ENCODE results near the gene EVPLL. TPM values are rescaled to one million over a fixed set of nuclear protein-coding genes. Genes with fewer than 3 reads are reported as not detected.

Gene EVPLL
- total and polyA plus RNA-seq, 2 experiments from 2014 or later: 0.18 to 0.42 TPM

DNA sequence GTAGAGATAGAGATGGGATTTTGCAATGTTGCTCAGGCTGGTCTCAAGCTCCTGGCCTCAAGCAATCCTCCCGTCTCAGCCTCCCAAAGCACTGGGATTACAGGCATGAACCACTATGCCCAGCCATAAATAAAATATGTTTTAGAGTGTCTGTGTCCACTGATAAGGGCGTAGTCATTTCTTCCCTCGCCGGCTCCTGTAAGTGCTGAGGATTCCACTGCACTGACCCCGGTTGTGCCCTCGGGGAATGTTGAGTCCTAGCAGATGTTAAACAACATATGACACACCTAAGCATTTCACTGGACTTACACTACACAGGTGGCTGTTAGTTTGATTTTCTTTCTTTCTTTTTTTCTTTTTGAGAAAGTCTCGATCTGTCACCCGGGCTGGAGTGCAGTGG is 8.6 kb upstream of the EVPLL start:
- no peaks in the 10 kb centered on the region for H3K36me3 Mint-ChIP-seq (ENCODE audit: low read depth)
- TF ChIP-seq, protein P1, sequence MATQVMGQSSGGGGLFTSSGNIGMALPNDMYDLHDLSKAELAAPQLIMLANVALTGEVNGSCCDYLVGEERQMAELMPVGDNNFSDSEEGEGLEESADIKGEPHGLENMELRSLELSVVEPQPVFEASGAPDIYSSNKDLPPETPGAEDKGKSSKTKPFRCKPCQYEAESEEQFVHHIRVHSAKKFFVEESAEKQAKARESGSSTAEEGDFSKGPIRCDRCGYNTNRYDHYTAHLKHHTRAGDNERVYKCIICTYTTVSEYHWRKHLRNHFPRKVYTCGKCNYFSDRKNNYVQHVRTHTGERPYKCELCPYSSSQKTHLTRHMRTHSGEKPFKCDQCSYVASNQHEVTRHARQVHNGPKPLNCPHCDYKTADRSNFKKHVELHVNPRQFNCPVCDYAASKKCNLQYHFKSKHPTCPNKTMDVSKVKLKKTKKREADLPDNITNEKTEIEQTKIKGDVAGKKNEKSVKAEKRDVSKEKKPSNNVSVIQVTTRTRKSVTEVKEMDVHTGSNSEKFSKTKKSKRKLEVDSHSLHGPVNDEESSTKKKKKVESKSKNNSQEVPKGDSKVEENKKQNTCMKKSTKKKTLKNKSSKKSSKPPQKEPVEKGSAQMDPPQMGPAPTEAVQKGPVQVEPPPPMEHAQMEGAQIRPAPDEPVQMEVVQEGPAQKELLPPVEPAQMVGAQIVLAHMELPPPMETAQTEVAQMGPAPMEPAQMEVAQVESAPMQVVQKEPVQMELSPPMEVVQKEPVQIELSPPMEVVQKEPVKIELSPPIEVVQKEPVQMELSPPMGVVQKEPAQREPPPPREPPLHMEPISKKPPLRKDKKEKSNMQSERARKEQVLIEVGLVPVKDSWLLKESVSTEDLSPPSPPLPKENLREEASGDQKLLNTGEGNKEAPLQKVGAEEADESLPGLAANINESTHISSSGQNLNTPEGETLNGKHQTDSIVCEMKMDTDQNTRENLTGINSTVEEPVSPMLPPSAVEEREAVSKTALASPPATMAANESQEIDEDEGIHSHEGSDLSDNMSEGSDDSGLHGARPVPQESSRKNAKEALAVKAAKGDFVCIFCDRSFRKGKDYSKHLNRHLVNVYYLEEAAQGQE (IDR thresholded peaks at IDR 0.05; ENCODE audit: unreplicated experiment): no peak
- TF ChIP-seq JUNB (IDR thresholded peaks at IDR 0.05; ENCODE audit: unreplicated experiment) (no peak), NANOG (IDR thresholded peaks at IDR 0.05; ENCODE audit: borderline replicate concordance) (no peak), EZH2phosphoT487 (IDR thresholded peaks at IDR 0.05; ENCODE audit: unreplicated experiment) (no peak), ZNF331 (CRISPR knock-in tag; IDR thresholded peaks at IDR 0.05; ENCODE audit: low read depth) (no peak), ZNF114 (CRISPR knock-in tag; IDR thresholded peaks at IDR 0.05) (no peak), EZH2 (IDR thresholded peaks at IDR 0.05; ENCODE audit: low read depth, unreplicated experiment) (no peak), CREB1 (CRISPR knock-in tag; IDR thresholded peaks at IDR 0.05; ENCODE audit: low read depth) (no peak)
- TF ChIP-seq, protein P2, sequence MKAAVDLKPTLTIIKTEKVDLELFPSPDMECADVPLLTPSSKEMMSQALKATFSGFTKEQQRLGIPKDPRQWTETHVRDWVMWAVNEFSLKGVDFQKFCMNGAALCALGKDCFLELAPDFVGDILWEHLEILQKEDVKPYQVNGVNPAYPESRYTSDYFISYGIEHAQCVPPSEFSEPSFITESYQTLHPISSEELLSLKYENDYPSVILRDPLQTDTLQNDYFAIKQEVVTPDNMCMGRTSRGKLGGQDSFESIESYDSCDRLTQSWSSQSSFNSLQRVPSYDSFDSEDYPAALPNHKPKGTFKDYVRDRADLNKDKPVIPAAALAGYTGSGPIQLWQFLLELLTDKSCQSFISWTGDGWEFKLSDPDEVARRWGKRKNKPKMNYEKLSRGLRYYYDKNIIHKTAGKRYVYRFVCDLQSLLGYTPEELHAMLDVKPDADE (IDR thresholded peaks at IDR 0.05): no peak
- TF ChIP-seq, protein P3, sequence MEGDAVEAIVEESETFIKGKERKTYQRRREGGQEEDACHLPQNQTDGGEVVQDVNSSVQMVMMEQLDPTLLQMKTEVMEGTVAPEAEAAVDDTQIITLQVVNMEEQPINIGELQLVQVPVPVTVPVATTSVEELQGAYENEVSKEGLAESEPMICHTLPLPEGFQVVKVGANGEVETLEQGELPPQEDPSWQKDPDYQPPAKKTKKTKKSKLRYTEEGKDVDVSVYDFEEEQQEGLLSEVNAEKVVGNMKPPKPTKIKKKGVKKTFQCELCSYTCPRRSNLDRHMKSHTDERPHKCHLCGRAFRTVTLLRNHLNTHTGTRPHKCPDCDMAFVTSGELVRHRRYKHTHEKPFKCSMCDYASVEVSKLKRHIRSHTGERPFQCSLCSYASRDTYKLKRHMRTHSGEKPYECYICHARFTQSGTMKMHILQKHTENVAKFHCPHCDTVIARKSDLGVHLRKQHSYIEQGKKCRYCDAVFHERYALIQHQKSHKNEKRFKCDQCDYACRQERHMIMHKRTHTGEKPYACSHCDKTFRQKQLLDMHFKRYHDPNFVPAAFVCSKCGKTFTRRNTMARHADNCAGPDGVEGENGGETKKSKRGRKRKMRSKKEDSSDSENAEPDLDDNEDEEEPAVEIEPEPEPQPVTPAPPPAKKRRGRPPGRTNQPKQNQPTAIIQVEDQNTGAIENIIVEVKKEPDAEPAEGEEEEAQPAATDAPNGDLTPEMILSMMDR (conservative IDR thresholded peaks at IDR 0.05; ENCODE audit: low read depth in 2 of 2): no peak
- TF ChIP-seq, protein P4, sequence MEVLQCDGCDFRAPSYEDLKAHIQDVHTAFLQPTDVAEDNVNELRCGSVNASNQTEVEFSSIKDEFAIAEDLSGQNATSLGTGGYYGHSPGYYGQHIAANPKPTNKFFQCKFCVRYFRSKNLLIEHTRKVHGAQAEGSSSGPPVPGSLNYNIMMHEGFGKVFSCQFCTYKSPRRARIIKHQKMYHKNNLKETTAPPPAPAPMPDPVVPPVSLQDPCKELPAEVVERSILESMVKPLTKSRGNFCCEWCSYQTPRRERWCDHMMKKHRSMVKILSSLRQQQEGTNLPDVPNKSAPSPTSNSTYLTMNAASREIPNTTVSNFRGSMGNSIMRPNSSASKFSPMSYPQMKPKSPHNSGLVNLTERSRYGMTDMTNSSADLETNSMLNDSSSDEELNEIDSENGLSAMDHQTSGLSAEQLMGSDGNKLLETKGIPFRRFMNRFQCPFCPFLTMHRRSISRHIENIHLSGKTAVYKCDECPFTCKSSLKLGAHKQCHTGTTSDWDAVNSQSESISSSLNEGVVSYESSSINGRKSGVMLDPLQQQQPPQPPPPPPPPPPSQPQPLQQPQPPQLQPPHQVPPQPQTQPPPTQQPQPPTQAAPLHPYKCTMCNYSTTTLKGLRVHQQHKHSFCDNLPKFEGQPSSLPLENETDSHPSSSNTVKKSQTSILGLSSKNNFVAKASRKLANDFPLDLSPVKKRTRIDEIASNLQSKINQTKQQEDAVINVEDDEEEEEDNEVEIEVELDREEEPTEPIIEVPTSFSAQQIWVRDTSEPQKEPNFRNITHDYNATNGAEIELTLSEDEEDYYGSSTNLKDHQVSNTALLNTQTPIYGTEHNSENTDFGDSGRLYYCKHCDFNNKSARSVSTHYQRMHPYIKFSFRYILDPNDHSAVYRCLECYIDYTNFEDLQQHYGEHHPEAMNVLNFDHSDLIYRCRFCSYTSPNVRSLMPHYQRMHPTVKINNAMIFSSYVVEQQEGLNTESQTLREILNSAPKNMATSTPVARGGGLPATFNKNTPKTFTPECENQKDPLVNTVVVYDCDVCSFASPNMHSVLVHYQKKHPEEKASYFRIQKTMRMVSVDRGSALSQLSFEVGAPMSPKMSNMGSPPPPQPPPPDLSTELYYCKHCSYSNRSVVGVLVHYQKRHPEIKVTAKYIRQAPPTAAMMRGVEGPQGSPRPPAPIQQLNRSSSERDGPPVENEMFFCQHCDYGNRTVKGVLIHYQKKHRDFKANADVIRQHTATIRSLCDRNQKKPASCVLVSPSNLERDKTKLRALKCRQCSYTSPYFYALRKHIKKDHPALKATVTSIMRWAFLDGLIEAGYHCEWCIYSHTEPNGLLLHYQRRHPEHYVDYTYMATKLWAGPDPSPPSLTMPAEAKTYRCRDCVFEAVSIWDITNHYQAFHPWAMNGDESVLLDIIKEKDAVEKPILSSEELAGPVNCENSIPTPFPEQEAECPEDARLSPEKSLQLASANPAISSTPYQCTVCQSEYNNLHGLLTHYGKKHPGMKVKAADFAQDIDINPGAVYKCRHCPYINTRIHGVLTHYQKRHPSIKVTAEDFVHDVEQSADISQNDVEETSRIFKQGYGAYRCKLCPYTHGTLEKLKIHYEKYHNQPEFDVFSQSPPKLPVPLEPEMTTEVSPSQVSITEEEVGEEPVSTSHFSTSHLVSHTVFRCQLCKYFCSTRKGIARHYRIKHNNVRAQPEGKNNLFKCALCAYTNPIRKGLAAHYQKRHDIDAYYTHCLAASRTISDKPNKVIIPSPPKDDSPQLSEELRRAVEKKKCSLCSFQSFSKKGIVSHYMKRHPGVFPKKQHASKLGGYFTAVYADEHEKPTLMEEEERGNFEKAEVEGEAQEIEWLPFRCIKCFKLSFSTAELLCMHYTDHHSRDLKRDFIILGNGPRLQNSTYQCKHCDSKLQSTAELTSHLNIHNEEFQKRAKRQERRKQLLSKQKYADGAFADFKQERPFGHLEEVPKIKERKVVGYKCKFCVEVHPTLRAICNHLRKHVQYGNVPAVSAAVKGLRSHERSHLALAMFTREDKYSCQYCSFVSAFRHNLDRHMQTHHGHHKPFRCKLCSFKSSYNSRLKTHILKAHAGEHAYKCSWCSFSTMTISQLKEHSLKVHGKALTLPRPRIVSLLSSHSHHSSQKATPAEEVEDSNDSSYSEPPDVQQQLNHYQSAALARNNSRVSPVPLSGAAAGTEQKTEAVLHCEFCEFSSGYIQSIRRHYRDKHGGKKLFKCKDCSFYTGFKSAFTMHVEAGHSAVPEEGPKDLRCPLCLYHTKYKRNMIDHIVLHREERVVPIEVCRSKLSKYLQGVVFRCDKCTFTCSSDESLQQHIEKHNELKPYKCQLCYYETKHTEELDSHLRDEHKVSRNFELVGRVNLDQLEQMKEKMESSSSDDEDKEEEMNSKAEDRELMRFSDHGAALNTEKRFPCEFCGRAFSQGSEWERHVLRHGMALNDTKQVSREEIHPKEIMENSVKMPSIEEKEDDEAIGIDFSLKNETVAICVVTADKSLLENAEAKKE (CRISPR knock-in tag; IDR thresholded peaks at IDR 0.05): no peak
- Histone ChIP-seq H3K27ac (ENCODE audit: low read depth) (no peak overlapping the region), H2AFZ (no peak overlapping the region), H3K9me2 (ENCODE audit: insufficient read depth) (no peaks in the 10 kb centered on the region), H3F3A (replicated peaks; ENCODE audit: low read depth) (no peaks in the 10 kb centered on the region), H3K36me3 (ENCODE audit: insufficient read depth) (no peaks in the 10 kb centered on the region), H3K4me3 (no peak overlapping the region), H3K79me2 (replicated peaks; ENCODE audit: insufficient read depth) (no peaks in the 10 kb centered on the region), H3K4me1 (ENCODE audit: insufficient read depth) (peaks cover under 1% of the 10 kb centered on the region; the same call in 1 of the 2 replicates), H4K20me1 (replicated peaks; ENCODE audit: insufficient read depth) (no peaks in the 10 kb centered on the region), H3K27me3 (ENCODE audit: insufficient read depth) (no peaks in the 10 kb centered on the region), H3K4me2 (no peak overlapping the region)
- no peak overlapping the region for H3K27ac Mint-ChIP-seq
- H3K4me3 Mint-ChIP-seq: no peak overlapping the region
- no peak for ATAC-seq
- H3K4me1 Mint-ChIP-seq: no peaks in the 10 kb centered on the region
- peaks cover 3% of the 10 kb centered on the region for H3K27me3 Mint-ChIP-seq (ENCODE audit: insufficient read depth, low read depth, poor library complexity)
- H3K9me3 Mint-ChIP-seq: no peaks in the 10 kb centered on the region
- DNase-seq (ENCODE audit: low spot score): no peak

Data from GM23338 (cell line).